Sigmoid colon (tissue), 4 donors: Measurements from ENCODE around the gene NOP10.

ENCODE experiments used
- EP300 ChIP-seq, 4 donors: sonication (generic); formaldehyde crosslinking; IDR thresholded peaks; one replicate each; pipeline ENCODE4 v1.6.1; 2017; ENCODE audit warnings: antibody characterized with exemption in 4 of 4
- POLR2AphosphoS5 ChIP-seq, 4 donors: sonication (generic); formaldehyde crosslinking; IDR thresholded peaks; one replicate each; pipeline ENCODE4 v1.6.1; 2017; ENCODE audit warnings: antibody characterized with exemption in 4 of 4
- TF ChIP-seq, protein P1 (sequence below), 4 experiments: fragments of 450-650 bp in 3 of 4; fragments of 200-600 bp in 1 of 4; IDR thresholded peaks; one replicate each; pipeline ENCODE4 v1.5.1; 2016 to 2019; ENCODE audit warnings: antibody characterized with exemption in 4 of 4, mild to moderate bottlenecking in 3 of 4, moderate library complexity in 2 of 4

- TF ChIP-seq, protein P1, sequence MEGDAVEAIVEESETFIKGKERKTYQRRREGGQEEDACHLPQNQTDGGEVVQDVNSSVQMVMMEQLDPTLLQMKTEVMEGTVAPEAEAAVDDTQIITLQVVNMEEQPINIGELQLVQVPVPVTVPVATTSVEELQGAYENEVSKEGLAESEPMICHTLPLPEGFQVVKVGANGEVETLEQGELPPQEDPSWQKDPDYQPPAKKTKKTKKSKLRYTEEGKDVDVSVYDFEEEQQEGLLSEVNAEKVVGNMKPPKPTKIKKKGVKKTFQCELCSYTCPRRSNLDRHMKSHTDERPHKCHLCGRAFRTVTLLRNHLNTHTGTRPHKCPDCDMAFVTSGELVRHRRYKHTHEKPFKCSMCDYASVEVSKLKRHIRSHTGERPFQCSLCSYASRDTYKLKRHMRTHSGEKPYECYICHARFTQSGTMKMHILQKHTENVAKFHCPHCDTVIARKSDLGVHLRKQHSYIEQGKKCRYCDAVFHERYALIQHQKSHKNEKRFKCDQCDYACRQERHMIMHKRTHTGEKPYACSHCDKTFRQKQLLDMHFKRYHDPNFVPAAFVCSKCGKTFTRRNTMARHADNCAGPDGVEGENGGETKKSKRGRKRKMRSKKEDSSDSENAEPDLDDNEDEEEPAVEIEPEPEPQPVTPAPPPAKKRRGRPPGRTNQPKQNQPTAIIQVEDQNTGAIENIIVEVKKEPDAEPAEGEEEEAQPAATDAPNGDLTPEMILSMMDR (IDR thresholded peaks at IDR 0.05) = no peak
- no peak for TF ChIP-seq EP300 (IDR thresholded peaks at IDR 0.05)
- no peak for TF ChIP-seq POLR2AphosphoS5 (IDR thresholded peaks at IDR 0.05)
Observed at GRCh38 chr15:34353627-34354026, 10.7 kb upstream of the NOP10 start.
